HG02852 (cell line): ENCODE data around the gene PTPRM.

Source experiments
- ATAC-seq: cut with Tn5 transposase; IDR thresholded peaks from one replicate; pipeline ENCODE4 v1.9.1; 2021; ENCODE audit warnings: mild to moderate bottlenecking, moderate library complexity; ENCODE audit not compliant: unreplicated experiment

Gene PTPRM

GRCh38 chr18:7663366-7664312 lies 96.5 kb downstream of the PTPRM start:
- no peak for ATAC-seq

GRCh38 chr18:7666195-7666776 lies 99.2 kb downstream of the PTPRM start:
- ATAC-seq = no peak

- ATAC-seq = no peak
Measured at GRCh38 chr18:7668392-7668791, 101.3 kb downstream of the PTPRM start.

GRCh38 chr18:7669361-7669760 lies 102.2 kb downstream of the PTPRM start:
- ATAC-seq = no peak

- no peak for ATAC-seq
Measured at GRCh38 chr18:7671105-7671504, 104.0 kb downstream of the PTPRM start.

- no peak for ATAC-seq
Measured at GRCh38 chr18:7676253-7676873, 109.2 kb downstream of the PTPRM start.

GRCh38 chr18:7677001-7677400 lies 109.9 kb downstream of the PTPRM start:
- ATAC-seq = no peak

GRCh38 chr18:7677424-7677823 lies 110.3 kb downstream of the PTPRM start:
- no peak for ATAC-seq

- no peak for ATAC-seq
Measured at GRCh38 chr18:7678389-7678788, 111.3 kb downstream of the PTPRM start.

GRCh38 chr18:7678801-7679200 lies 111.7 kb downstream of the PTPRM start:
- ATAC-seq = no peak

- no peak for ATAC-seq
Measured at GRCh38 chr18:7681298-7681697, 114.2 kb downstream of the PTPRM start.

- ATAC-seq = no peak
Measured at GRCh38 chr18:7682321-7682720, 115.2 kb downstream of the PTPRM start.

- ATAC-seq = no peak
Measured at GRCh38 chr18:7683753-7684152, 116.6 kb downstream of the PTPRM start.

GRCh38 chr18:7684357-7684756 lies 117.2 kb downstream of the PTPRM start:
- ATAC-seq = no peak

- ATAC-seq = no peak
Measured at GRCh38 chr18:7684966-7685365, 117.8 kb downstream of the PTPRM start.

- no peak for ATAC-seq
Measured at GRCh38 chr18:7686278-7686677, 119.2 kb downstream of the PTPRM start.

- no peak for ATAC-seq
Measured at GRCh38 chr18:7688580-7688979, 121.5 kb downstream of the PTPRM start.

- ATAC-seq = no peak
Measured at GRCh38 chr18:7691206-7691605, 124.1 kb downstream of the PTPRM start.

GRCh38 chr18:7696780-7697179 lies 129.7 kb downstream of the PTPRM start:
- ATAC-seq = no peak

GRCh38 chr18:7697306-7697705 lies 130.2 kb downstream of the PTPRM start:
- ATAC-seq = no peak

GRCh38 chr18:7711495-7711894 lies 144.4 kb downstream of the PTPRM start:
- no peak for ATAC-seq

- no peak for ATAC-seq
Measured at GRCh38 chr18:7720395-7720794, 153.3 kb downstream of the PTPRM start.
